NAMALWA (cell line): ENCODE measurements around the gene RABGAP1.

Experiments used
- DNase-seq: peaks from one replicate; pipeline ENCODE4 v3.0.0-alpha.2; 2015; ENCODE audit warnings: low spot score

RABGAP1 gene

GRCh38 chr9:123011380-123011779, 70.6 kb downstream of the RABGAP1 start:
- no peak for DNase-seq

DNA sequence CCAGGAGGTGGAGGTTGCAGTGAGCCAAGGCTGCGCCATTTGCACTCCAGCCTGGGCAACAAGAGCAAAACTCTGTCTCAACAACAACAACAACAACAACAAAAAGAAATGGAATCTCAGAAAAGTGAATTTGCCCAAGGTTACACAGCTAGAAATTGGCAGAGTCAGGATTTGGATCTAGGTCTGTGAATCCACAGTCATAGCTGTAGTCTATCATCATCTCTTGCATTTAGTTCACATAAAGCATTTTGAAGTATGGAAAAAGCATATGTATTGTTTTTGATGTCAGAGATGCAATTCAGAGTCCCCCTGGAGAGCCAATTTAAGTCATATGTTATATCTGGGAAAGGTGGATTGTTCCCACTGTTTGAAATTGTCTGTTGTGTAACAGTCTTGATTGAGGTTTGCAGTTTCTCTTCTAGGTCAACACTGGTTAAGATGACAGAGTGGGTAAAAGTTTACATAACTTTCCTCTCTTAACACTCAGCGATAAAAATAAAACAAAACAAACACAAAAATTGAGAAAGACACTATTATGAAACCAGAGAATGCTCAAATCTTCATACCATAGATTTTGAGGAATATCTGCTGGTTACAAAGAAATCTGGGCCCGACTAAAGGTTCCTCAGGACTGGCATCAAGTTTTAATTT, 71.2 kb downstream of the RABGAP1 start:
- DNase-seq = no peak

- no peak for DNase-seq
These were observed 75.8 kb downstream of the RABGAP1 start for GRCh38 chr9:123016631-123017030.

DNA sequence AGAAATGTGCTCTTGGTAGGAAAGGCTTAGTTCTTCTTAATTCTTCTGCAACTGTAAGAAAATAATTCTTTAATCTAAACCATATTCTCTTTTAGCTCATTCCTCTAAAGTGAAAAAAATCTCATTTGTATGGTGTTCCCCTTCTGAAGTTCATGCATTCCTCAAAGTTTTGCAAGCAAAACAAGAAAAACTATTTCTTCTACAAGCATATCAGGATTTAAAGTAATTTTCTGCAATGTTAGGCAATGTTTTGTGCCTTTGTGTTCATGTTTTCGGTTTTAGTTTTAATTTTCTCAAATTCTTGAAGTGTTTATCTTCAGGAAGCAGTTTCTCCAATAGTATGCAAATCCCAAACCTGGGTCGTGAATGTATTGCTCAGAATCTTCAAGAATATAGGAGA, 80.0 kb downstream of the RABGAP1 start:
- DNase-seq = no peak

DNA sequence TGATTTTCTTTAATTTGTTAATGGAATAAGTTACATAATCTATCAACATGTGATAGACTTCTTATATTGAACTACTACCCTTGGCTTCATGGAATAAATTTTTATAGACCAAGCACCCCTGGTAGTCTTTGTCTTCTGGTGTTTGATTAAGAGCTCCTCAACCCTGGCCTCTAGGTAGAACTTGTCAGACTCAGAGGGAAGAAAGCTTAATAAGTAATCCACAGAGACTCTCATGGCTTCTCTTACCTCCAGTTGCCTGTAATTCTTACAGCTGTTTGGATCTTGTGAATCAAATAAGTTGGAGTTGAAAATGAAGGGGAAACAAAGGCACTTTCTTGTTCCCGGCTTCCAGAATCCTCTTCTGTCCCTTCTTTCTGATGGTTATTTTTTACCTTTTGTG, 85.6 kb downstream of the RABGAP1 start:
- no peak for DNase-seq

DNA sequence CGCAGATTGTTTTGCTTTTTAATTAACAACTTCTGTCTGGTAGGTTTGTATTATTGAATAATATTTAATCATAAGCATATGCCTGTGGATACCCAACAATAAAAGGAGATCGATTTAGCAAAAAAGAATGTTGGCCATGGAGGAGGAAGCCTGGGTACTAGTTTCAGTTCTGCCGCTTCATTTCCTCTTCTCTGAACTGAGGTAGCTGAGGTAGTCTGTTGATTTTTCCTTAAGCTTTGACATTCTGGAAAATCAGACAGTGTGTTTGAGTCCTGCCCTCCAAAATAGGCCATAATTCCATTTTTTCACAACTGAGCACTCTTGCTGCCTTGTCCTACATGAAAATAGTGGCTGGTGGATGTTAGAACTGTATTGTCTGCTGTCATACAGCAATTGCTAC, 86.7 kb downstream of the RABGAP1 start:
- no peak for DNase-seq

- DNase-seq = no peak
These were observed 87.3 kb downstream of the RABGAP1 start for GRCh38 chr9:123028136-123028535.

DNA sequence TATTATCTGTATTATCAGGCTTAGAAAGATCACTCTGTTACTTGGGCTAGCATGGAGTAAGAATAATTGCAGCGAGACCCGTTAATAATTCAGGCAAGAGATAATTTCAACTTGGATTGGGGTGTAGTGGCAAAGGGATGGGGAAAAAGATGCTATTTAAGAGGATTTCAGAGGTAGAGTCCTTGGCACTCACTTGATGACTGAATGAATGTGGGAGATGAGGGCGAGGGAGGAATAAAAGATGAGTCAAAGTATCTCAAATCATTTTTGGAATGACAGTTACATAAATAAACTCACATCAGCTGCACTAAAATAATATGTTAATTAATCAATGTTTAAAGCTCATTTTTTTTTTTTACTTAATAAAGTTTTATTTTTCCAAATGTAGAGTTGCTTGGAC, 88.2 kb downstream of the RABGAP1 start:
- no peak for DNase-seq

GRCh38 chr9:123031963-123032362, 91.1 kb downstream of the RABGAP1 start:
- no peak for DNase-seq

GRCh38 chr9:123033352-123033751, 92.5 kb downstream of the RABGAP1 start, which contains the start of gene GPR21:
TSS of gene GPR21 (plus strand) at chr9:123033667. CDS start at chr9:123034567, 900 bp downstream.
- no peak for DNase-seq

- no peak for DNase-seq
These were observed 93.2 kb downstream of the RABGAP1 start for GRCh38 chr9:123033864-123034601.

DNA sequence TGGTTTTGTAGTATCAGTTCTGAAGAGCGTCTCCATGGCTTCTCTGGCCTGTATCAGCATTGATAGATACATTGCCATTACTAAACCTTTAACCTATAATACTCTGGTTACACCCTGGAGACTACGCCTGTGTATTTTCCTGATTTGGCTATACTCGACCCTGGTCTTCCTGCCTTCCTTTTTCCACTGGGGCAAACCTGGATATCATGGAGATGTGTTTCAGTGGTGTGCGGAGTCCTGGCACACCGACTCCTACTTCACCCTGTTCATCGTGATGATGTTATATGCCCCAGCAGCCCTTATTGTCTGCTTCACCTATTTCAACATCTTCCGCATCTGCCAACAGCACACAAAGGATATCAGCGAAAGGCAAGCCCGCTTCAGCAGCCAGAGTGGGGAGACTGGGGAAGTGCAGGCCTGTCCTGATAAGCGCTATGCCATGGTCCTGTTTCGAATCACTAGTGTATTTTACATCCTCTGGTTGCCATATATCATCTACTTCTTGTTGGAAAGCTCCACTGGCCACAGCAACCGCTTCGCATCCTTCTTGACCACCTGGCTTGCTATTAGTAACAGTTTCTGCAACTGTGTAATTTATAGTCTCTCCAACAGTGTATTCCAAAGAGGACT, 94.2 kb downstream of the RABGAP1 start:
- no peak for DNase-seq

DNA sequence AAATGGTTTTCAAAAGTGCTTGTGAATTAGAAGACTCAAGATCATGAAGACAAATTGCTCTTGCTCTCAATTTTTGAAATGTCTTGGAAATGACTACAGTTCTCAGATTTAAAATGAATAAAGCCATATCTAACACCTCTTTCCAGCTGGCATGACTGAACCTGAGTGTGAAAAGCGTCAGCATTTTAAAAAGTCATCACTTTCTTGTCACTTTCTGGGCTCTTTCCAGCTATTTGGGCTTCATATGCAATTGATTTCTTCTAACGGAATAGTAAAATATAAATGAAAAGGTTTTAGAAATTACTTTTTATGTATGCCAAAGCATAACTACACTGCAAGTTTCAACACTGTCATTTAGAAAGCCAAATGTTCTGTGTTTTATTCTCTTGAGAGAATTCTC, 95.0 kb downstream of the RABGAP1 start:
- DNase-seq = no peak

DNA sequence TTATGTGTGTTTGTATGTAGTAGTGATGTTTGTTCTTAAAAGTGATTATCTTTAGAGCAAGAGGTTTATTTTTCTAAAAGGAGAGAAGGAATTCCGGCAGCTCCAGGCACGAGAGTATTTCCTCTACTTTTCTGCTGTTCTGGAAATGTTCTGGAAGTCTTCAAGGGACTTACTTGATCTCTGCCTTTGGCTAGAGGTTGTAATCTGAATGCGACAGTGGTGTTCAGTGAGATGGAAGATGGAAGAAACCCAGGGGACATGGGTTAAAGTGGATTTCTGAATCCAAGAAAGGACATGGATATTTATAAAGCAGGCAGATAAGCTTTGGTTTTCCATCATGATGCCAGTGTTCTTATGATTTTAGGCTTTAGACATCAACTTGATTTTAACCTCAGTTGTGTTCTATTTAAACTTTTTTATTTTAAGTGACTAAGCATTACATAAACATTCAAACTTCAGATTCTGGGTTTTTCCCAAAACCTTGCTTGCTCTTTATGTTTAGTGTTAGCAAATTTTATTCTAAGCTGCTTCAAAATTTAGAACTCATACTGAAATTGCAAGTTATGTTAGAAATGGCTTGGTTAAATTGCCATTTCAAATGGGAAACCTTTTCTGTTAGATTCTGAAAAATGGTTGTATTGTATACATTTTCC, 96.2 kb downstream of the RABGAP1 start:
- DNase-seq = no peak

GRCh38 chr9:123039617-123040219, 98.9 kb downstream of the RABGAP1 start:
- no peak for DNase-seq

DNA sequence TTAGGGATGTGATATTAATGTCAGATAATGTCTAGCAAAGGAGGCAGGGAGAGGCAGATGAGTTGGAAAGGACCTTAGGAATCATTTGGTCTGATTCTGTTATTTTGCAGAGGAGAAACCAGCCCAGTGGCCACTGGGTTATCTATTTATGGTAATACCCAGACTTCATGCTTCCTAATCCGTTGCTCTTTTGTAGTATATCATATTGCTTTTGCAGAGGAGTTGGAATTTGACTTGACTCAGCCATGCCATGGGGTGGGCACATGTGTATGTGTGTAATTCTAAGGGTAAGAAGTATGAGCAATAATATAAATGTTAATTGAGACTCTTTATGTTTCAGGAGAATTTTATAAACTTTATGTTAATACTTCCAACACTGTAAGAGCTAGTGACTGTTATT, 100.0 kb downstream of the RABGAP1 start:
- DNase-seq = no peak

DNA sequence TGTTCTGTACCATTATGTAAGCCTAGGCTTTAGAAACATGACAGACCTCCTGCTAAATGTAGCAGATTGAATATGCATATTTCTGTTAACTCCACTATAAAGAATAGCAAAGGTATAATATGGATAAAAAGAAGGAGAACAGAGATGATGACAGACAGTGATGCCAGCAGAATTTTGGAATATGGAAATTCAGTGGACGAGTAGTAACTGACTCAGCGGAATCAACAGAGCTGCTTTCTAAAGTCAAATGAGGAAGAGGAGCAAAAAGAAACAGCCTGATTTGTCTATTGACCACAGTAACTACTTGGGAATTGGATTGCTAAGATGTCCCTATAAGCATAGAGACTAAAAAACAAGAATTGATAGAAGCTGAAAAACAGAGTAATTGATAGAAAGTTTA, 100.7 kb downstream of the RABGAP1 start:
- DNase-seq = no peak

DNA sequence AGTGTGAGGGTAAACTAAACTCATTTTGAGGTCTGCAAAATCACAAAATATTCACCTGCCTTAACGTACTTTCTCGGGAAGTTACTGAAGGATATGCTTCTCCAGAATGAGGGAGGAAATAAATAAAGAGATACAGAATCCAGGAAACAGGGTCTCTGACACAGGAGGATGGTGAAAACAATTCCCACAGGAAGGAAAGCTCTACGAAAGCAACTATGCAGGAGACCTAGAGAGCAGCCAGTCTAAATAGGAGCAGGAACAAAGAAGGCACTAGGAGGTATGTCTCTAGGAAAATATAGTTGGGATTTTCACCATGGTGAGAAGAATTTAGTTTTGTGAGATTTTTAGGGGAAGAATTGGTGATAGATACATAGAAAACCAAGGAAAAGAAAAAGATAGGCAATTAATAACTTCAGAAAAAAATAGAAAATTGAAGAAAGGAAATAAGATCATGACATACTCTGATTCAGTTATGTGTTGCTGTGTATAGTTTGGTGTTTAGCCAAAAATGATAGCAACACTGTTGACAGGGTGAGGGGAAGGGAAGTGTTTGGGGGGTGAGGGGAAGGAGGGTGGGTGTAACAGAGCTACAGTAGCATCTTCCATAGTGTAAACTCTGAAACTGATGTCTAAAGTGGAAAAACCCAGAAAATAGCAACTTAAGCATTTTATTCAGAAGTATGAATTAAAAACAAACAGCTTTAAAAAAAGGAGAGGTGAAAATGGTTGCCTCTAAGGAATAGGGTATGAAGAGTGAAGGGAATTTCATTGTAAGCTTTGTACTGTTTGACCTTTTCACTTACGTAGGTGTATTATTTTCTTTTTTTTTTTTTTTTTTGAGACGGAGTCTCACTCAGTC, 102.5 kb downstream of the RABGAP1 start:
- no peak for DNase-seq

DNA sequence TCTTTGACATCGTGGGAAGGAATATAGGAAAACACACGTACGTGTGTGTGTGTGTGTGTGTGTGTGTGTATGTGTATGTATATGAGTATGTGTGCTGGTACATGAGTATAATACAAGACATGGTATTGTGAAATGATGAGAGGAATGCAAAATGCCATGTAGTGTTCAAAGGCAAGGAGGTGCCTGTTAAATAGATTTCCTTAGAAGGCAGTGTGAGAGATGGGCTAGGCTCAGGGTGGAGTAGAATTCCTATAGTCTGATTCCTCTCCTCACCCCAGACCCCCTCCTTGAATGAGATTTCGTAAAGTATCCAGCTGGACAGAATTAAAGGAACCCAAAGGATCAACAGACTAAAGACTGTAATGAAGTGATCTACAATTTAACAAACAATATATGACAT, 103.8 kb downstream of the RABGAP1 start:
- DNase-seq = no peak

- no peak for DNase-seq
These were observed 105.8 kb downstream of the RABGAP1 start for GRCh38 chr9:123046406-123047195.

DNA sequence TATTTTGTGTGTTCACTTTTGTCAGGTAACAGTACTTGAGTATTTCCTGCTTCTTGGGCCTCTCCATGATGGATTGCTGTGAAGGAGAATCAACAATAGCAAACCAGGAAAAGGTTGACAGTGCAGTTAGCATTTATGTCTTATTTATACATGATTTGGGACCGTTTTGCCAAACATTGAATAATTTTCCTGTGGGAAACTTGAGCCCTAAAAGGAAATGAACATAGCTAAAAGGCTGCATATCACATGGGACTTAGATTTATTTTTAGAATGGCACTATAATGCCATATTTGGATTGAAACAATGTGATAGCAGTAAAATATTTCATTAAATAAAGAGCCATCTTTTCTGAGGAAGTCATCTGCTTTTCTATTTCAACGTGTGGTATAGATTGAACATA, 107.9 kb downstream of the RABGAP1 start:
- no peak for DNase-seq
